Neural cell (in vitro differentiated cells): ENCODE measurements around the gene GATA2.

Experiments used
- EZH2 ChIP-seq: fragments of 200-600, 300-800 bp; shearing (Covaris generic), sonication (generic); IDR thresholded peaks from 2 replicates; pipeline ENCODE4 v1.6.1; 2014; ENCODE audit warnings: antibody characterized with exemption, low read length, borderline replicate concordance, mild to moderate bottlenecking; ENCODE audit not compliant: insufficient read depth, poor library complexity, severe bottlenecking
- MXI1 ChIP-seq: fragments of 450-650 bp; conservative IDR thresholded peaks from 2 replicates; pipeline ENCODE4 v1.6.1; 2014; ENCODE audit warnings: antibody characterized with exemption, mild to moderate bottlenecking; ENCODE audit not compliant: poor library complexity, severe bottlenecking
- POLR2AphosphoS5 ChIP-seq: IDR thresholded peaks from 2 replicates; pipeline ENCODE4 v1.6.1; 2012
- REST ChIP-seq: IDR thresholded peaks from 2 replicates; pipeline ENCODE4 v1.6.1; 2012; ENCODE audit warnings: borderline replicate concordance
- TF ChIP-seq, protein P1 (sequence below): fragments of 450-650 bp; IDR thresholded peaks from 2 replicates; pipeline ENCODE4 v1.5.1; 2014; ENCODE audit warnings: antibody characterized with exemption, mild to moderate bottlenecking, moderate library complexity; ENCODE audit not compliant: poor library complexity, severe bottlenecking

DNA sequence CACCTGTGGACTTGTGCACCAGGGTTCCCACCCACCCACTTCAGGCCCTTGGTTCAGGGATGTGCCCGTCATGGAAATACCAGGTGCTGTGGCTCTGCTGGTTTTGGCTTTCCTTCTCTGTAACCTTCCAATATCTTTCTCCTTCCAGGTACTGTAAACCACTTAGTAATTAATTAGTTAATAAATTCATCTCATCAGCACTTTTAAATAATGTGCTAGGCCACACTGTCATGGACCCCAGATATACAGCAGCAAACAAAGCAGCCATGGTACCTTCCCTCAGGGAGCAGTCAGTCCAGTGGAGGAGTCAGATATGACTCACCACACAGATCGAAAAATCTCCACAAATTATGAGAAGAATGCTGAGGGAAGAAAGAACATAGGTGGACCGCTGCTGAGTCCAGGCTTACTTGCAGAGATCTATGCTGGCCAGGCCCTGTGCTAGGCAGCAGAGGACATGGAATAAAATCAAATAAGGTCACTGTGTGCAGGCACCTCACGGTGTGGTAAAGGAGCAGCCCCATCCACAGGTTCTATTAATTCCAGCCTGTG, 6.8 kb upstream of the GATA2 start:
- TF ChIP-seq, protein P1, sequence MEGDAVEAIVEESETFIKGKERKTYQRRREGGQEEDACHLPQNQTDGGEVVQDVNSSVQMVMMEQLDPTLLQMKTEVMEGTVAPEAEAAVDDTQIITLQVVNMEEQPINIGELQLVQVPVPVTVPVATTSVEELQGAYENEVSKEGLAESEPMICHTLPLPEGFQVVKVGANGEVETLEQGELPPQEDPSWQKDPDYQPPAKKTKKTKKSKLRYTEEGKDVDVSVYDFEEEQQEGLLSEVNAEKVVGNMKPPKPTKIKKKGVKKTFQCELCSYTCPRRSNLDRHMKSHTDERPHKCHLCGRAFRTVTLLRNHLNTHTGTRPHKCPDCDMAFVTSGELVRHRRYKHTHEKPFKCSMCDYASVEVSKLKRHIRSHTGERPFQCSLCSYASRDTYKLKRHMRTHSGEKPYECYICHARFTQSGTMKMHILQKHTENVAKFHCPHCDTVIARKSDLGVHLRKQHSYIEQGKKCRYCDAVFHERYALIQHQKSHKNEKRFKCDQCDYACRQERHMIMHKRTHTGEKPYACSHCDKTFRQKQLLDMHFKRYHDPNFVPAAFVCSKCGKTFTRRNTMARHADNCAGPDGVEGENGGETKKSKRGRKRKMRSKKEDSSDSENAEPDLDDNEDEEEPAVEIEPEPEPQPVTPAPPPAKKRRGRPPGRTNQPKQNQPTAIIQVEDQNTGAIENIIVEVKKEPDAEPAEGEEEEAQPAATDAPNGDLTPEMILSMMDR = no peak
- TF ChIP-seq EZH2 = no peak
- no peak for TF ChIP-seq REST
- TF ChIP-seq POLR2AphosphoS5 = no peak
- TF ChIP-seq MXI1 = no peak
